HG03108 (cell line): ENCODE data around the gene STX2.
"Not testable (repeated sequence)": the region's sequence is repeated elsewhere in the genome, so short reads cannot be mapped to it uniquely, and the experiment has no call there.

Experiments
- ATAC-seq: cut with Tn5 transposase; IDR thresholded peaks from one replicate; pipeline ENCODE4 v1.9.1; 2021; ENCODE audit warnings: moderate library complexity; ENCODE audit not compliant: unreplicated experiment

The STX2 gene

GRCh38 chr12:130870442-130871285 is 31.6 kb upstream of the STX2 start:
- ATAC-seq = peak; percentile 35

GRCh38 chr12:130868412-130868811 is 29.4 kb upstream of the STX2 start:
- no peak for ATAC-seq

- no peak for ATAC-seq
These were observed 24.2 kb upstream of the STX2 start for GRCh38 chr12:130863298-130863697.

- not testable (repeated sequence) for ATAC-seq
These were observed 23.7 kb upstream of the STX2 start for GRCh38 chr12:130862771-130863170.

- ATAC-seq = no peak
These were observed 23.1 kb upstream of the STX2 start for GRCh38 chr12:130862161-130862560.

- no peak for ATAC-seq
These were observed 21.3 kb upstream of the STX2 start for GRCh38 chr12:130860311-130860710.

- no peak for ATAC-seq
These were observed 20.1 kb upstream of the STX2 start for GRCh38 chr12:130859161-130859560.

- no peak for ATAC-seq
These were observed 19.0 kb upstream of the STX2 start for GRCh38 chr12:130858084-130858483.

GRCh38 chr12:130856088-130856487 is 17.0 kb upstream of the STX2 start:
- no peak for ATAC-seq

GRCh38 chr12:130850418-130851021 is 11.5 kb upstream of the STX2 start:
- no peak for ATAC-seq

GRCh38 chr12:130849561-130850417 is 10.7 kb upstream of the STX2 start:
- no peak for ATAC-seq

GRCh38 chr12:130848785-130849305 is 9.8 kb upstream of the STX2 start:
- not testable (repeated sequence) for ATAC-seq

GRCh38 chr12:130848105-130848504 is 9.1 kb upstream of the STX2 start:
- not testable (repeated sequence) for ATAC-seq

GRCh38 chr12:130847112-130847511 is 8.1 kb upstream of the STX2 start:
- no peak for ATAC-seq

- ATAC-seq = no peak
These were observed 7.3 kb upstream of the STX2 start for GRCh38 chr12:130846369-130846768.

GRCh38 chr12:130839770-130840404 is 837 bp upstream of the STX2 start:
- ATAC-seq = no peak

GRCh38 chr12:130838284-130838950 is 633 bp downstream of the STX2 start:
- ATAC-seq = no peak

GRCh38 chr12:130835436-130835835 is 3.6 kb downstream of the STX2 start:
- no peak for ATAC-seq

GRCh38 chr12:130835011-130835410 is 4.0 kb downstream of the STX2 start:
- no peak for ATAC-seq

GRCh38 chr12:130832561-130833209 is 6.4 kb downstream of the STX2 start:
- ATAC-seq = no peak
